ENCODE data around the gene THSD7B. TPM values are rescaled to one million over a fixed set of nuclear protein-coding genes. Genes with fewer than 3 reads are reported as not detected.

Gene THSD7B
- total and polyA plus RNA-seq, 2 of the 8 experiments (the other 6 are each of a cell fraction or from before 2014, with no cell fraction given): 0.60 to 2.9 TPM

DNA sequence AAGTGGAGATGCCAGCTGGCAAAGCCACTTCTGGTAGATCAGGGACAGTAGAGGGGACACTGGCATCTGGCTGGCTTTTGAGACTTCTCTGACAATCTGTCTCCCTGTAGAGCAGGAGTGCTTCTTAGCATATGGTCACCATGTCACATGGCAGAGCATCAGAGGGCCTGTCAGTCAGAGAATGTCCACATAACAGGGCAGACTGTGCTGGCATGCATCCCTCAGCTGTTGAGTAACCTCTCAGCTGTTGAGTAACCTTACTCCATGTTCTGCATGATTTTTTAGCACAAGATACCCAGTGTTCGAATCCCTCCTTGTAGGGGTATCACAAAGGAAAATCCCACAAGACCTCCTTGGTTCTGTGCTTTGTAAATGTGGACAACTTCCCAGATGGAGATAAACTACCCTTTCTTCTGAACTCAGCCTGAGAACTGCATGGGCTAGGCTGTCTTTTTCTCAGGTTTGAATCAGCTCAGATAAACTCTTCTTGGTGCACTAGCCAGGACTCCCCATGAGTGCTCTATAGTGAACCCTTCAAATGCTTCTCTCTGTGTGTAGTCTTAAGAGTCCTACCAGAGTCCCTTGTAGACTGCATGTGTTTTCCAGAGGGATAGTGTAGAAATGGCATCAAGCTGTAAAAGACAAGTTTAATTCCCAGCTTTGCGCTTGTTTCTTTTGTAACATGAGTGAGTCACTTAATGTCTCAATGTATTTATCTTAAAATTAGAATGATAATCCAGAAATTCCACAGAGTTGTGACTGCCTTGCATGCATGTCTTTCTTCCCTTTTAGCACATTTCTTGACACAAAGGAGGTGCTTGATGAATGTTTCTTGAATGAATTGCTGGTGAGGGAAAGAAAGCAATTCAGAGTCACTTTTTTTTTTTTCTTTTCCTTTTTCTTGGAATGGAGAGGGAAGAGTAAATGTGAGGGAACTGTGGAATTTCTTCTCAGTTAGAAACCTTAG, 756.6 kb downstream of the THSD7B start (continued):
- TF ChIP-seq NANOG (IDR thresholded peaks at IDR 0.05; ENCODE audit: insufficient read depth, low read depth, low read length, poor library complexity, severe bottlenecking): no peak
